Measurements from ENCODE around the gene ZNF317. TPM values are rescaled to one million over a fixed set of nuclear protein-coding genes. Genes with fewer than 3 reads are reported as not detected.

ZNF317 gene
- total RNA-seq, 4 donors from 2014 or later = 17.6 to 24.8 (median 21.5) TPM

DNA sequence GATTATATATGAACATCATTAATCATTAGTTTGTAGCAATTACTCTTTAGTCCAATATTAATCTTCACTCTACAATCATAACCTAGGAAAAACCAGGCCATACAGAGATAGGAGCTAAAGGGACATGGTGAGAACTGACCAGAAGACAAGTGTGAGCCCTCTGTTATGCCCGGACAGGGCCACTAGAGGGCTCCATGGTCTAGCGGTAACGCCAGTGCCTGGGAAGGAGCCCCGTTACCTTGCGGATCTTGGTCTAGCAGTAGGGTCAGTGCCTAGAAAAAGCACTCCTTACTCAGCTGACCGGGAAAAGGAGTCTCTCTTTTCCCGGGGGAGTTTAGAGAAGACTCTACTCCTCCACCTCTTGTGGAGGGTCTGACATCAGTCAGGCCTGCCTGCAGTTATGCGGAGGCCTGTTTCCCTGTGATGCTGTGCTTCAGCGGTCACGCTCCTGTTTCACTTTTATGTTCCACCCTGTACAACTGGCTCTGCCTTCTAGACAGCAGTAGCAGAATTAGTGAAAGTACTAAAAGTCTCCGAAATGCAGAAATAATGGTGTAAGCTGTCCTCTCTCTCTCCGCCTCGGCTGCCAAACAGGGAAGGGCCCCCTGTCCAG is 65.4 kb downstream of the ZNF317 start:
- intact Hi-C loops (cut with DNase I) = loop anchor here (5.0 kb wide), 1 partner anchor 592 kb away; no protein-coding TSS in a partner anchor
- no peaks in the 10 kb centered on the region for H3K36me3 ChIP-seq
- TF ChIP-seq EP300 (IDR thresholded peaks at IDR 0.05) (no peak), POLR2A (IDR thresholded peaks at IDR 0.05; ENCODE audit: low read depth) (no peak), POLR2AphosphoS5 (IDR thresholded peaks at IDR 0.05) (no peak)
- TF ChIP-seq, protein P1, sequence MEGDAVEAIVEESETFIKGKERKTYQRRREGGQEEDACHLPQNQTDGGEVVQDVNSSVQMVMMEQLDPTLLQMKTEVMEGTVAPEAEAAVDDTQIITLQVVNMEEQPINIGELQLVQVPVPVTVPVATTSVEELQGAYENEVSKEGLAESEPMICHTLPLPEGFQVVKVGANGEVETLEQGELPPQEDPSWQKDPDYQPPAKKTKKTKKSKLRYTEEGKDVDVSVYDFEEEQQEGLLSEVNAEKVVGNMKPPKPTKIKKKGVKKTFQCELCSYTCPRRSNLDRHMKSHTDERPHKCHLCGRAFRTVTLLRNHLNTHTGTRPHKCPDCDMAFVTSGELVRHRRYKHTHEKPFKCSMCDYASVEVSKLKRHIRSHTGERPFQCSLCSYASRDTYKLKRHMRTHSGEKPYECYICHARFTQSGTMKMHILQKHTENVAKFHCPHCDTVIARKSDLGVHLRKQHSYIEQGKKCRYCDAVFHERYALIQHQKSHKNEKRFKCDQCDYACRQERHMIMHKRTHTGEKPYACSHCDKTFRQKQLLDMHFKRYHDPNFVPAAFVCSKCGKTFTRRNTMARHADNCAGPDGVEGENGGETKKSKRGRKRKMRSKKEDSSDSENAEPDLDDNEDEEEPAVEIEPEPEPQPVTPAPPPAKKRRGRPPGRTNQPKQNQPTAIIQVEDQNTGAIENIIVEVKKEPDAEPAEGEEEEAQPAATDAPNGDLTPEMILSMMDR (IDR thresholded peaks at IDR 0.05) = peak; percentile 82 to 91 (median 86)
- H3K27me3 ChIP-seq = peaks cover 0 to 17% (median 0%) of the 10 kb centered on the region in 4 donors
- H3K9me3 ChIP-seq = no peaks in the 10 kb centered on the region
- H3K4me3 ChIP-seq = peak overlapping the region; percentile 36 to 45 (median 41)
- H3K27ac ChIP-seq (replicated peaks in 1 of 4) = no peak overlapping the region
- WGBS = 36% methylated on average over 13 of the region's 13 CpGs
- peaks cover 0 to 5% (median 2%) of the 10 kb centered on the region in 4 donors for H3K4me1 ChIP-seq
- no peak for DNase-seq (ENCODE audit: extremely low spot score)

Other genes starting within 250 kb of the ZNF317 start
- under 1 TPM in 3 of 4 donors, not detected in 1; under 0.01 TPM for gene MUC16, start 130.0 kb upstream of the ZNF317 start, total RNA-seq
- not detected for gene OR1M1, start 53.3 kb upstream of the ZNF317 start, total RNA-seq
- not detected for gene OR7G2, start 32.9 kb upstream of the ZNF317 start, total RNA-seq
- not detected for gene OR7G1, start 24.6 kb upstream of the ZNF317 start, total RNA-seq
- not detected for gene OR7G3, start 13.4 kb upstream of the ZNF317 start, total RNA-seq
- under 1 TPM in 1 of 4 donors, not detected in 3; 0.17 TPM for gene OR7D2, start 38.6 kb downstream of the ZNF317 start, total RNA-seq
- not detected for gene OR7D4, start 79.2 kb downstream of the ZNF317 start, total RNA-seq
- gene OR7E24, start 110.5 kb downstream of the ZNF317 start, total RNA-seq = not detected
- 10 to 100 TPM; 14.2 to 19.1 (median 14.8) TPM for gene ZNF699, start 169.4 kb downstream of the ZNF317 start, total RNA-seq
- 10 to 100 TPM in 3 of 4 donors, 1 to 10 TPM in 1; 8.8 to 18.9 (median 18.6) TPM for gene ZNF559, start 183.8 kb downstream of the ZNF317 start, total RNA-seq
- 1 to 10 TPM; 2.1 to 4.5 (median 3.0) TPM for gene ZNF177, start 222.6 kb downstream of the ZNF317 start, total RNA-seq